Heart right ventricle (tissue), 16 donors: ENCODE data around the gene TDRD6. TPM values are rescaled to one million over a fixed set of nuclear protein-coding genes. Genes with fewer than 3 reads are reported as not detected.
"Not testable (repeated sequence)": the region's sequence is repeated elsewhere in the genome, so short reads cannot be mapped to it uniquely, and the experiment has no call there.

Source experiments
- ATAC-seq, 8 donors: fragments of 200-7000 bp; cut with Tn5 transposase; one replicate each; pipeline ENCODE4 v1.9.1; 2020; ENCODE audit warnings: mild to moderate bottlenecking in 8 of 8, moderate library complexity in 8 of 8, moderate number of reproducible peaks in 1 of 8
- DNase-seq, 2 donors: peaks; one replicate each; pipeline ENCODE4 v3.0.0-alpha.2; 2020
- H3K27ac ChIP-seq, 10 donors: fragments of 200-600 bp; sonication (generic) in 2 of 10; one replicate each; pipeline versions ENCODE4 v1.5.0 to v1.8.0; 2020 to 2022; ENCODE audit warnings: mild to moderate bottlenecking in 3 of 10
- H3K27me3 ChIP-seq, 7 donors: fragments of 200-600 bp; one replicate each; pipeline ENCODE4 v1.8.0; 2021 to 2022; ENCODE audit warnings: mild to moderate bottlenecking in 2 of 7
- H3K36me3 ChIP-seq, 9 donors: fragments of 200-600 bp; sonication (generic) in 1 of 9; one replicate each; pipeline versions ENCODE4 v1.5.0 to v1.8.0; 2020 to 2022; ENCODE audit warnings: mild to moderate bottlenecking in 2 of 9
- H3K4me1 ChIP-seq, 9 donors: fragments of 200-600 bp; sonication (generic) in 1 of 9; one replicate each; pipeline versions ENCODE4 v1.5.0 to v1.8.0; 2020 to 2022; ENCODE audit warnings: mild to moderate bottlenecking in 4 of 9
- H3K4me3 ChIP-seq, 10 donors: fragments of 200-600 bp; sonication (generic) in 2 of 10; one replicate each; pipeline versions ENCODE4 v1.5.0 to v1.8.0; 2020 to 2022; ENCODE audit warnings: mild to moderate bottlenecking in 7 of 10, moderate library complexity in 2 of 10
- H3K9me3 ChIP-seq, 11 donors: fragments of 200-600 bp in 10 of 11; sonication (generic) in 2 of 11; one replicate each; pipeline versions ENCODE4 v1.5.0 to v1.8.0; 2013 to 2022; ENCODE audit warnings: mild to moderate bottlenecking in 2 of 11, control low read depth in 1 of 11, moderate library complexity in 1 of 11
- WGBS, 2 donors: extraction: QIAGEN DNeasy Blood & Tissue Kit; methylation state at CpG; one replicate each; pipeline ENCODE4 v1.1.7; 2013; ENCODE audit warnings: inconsistent platforms in 1 of 2; 5-methylcytosine and 5-hydroxymethylcytosine counted together
- intact Hi-C, 10 donors: fragments of 100-400 bp; cut with DNase I; formaldehyde crosslinking; loops; one replicate each; pipeline versions ENCODE4 v1.11.1 to v1.14.2; 2022
- polyA plus RNA-seq, 2 donors: library from polyadenylated mRNA; stranded (reverse); fragments of 200-250 nt; gene quantifications; one replicate each; pipeline ENCODE4 v1.2.3, GENCODE V29; 2013
- total RNA-seq, 10 donors: library from RNA; stranded (reverse); fragmentation: NEBNext Ultra II Directional in 3 of 10; extraction: Animal tissue kit (Norgen Biotek cat#: 25700) in 3 of 10; gene quantifications; one replicate each; pipeline versions ENCODE4 v1.2.1 to v1.2.4, GENCODE V29; 2021 to 2023
- TF ChIP-seq, protein P1 (sequence below), 9 donors: fragments of 200-600 bp; sonication (generic) in 2 of 9; IDR thresholded peaks; one replicate each; pipeline versions ENCODE4 v1.5.0 to v1.8.0; 2021 to 2022; ENCODE audit warnings: antibody characterized with exemption in 9 of 9, mild to moderate bottlenecking in 5 of 9, moderate library complexity in 1 of 9
- donor health status: Arrhythmogenic right ventricular cardiomyopathy.
- donor health status: ischemic (EF 13 %, LVEDD 7.1; RV severe dilation, severe dysfunction).
- donor health status: healthy with polysubstance abuse.
- donor health status: DM: no; HTN: yes; CAD: no.
- donor health status: DM: no; HTN: no; CAD: no.
- donor health status: ischemic (EF 25% LVEDD 6.9; RV normal size, moderate dysfunction).
- donor health status: ischemic (EF 25% LVEDD 5.7; RV mildly dilated, moderate dysfunction).
- donor health status: healthy.
- donor health status: DM: yes; HTN: yes; CAD: no.
- donor health status: Ischemic cardiomyopathy.
- donor health status: ischemic (EF 35%, LVEDD 5.7; RV mildly dilated, moderate dysfunction).
- donor health status: nonischemic (EF 11% LVEDD 7.7; RV severe dilation, severe dysfunction).
- donor health status: DM: yes; HTN: yes; CAD: no.
- donor health status: PGD.
- donor health status: ischemic (EF 29% LVEDD 5.4; RV normal size, mild dysfunction).
- donor health status: nonischemic (EF 23%, LVEDD 6.1; RV moderate dilation, normal function).

The TDRD6 gene
- total and polyA plus RNA-seq, 12 donors, result 0.10 to 1.4 (median 0.54) TPM

DNA sequence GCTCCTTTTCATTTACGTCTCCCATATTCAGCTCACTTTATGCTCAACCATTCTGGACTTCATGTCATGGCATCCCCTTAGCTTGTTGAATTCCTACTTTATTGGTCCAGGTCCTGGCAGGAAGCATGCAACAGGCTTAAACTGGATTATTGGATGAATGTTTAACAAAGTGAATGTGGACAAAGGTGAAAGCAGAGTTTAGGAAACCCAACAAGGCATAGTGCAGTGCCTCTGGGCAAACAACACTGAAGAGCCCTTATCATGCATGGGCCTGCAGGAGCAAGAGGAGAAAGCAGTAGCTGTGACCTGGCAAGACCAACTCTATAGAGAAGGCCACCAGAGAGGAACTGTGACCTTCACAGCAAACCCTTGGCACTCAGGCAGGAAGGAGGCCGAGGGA, 53.8 kb downstream of the TDRD6 start:
- ATAC-seq, result no peak
- TF ChIP-seq, protein P1, sequence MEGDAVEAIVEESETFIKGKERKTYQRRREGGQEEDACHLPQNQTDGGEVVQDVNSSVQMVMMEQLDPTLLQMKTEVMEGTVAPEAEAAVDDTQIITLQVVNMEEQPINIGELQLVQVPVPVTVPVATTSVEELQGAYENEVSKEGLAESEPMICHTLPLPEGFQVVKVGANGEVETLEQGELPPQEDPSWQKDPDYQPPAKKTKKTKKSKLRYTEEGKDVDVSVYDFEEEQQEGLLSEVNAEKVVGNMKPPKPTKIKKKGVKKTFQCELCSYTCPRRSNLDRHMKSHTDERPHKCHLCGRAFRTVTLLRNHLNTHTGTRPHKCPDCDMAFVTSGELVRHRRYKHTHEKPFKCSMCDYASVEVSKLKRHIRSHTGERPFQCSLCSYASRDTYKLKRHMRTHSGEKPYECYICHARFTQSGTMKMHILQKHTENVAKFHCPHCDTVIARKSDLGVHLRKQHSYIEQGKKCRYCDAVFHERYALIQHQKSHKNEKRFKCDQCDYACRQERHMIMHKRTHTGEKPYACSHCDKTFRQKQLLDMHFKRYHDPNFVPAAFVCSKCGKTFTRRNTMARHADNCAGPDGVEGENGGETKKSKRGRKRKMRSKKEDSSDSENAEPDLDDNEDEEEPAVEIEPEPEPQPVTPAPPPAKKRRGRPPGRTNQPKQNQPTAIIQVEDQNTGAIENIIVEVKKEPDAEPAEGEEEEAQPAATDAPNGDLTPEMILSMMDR (IDR thresholded peaks at IDR 0.05), result no peak
- no peak overlapping the region for H3K27ac ChIP-seq
- intact Hi-C loops, result loop anchor here in 1 of 10 donors (10.0 kb wide), 1 partner anchor 57 kb away; the partner anchor contains the start of gene TDRD6
- WGBS, 2 donors, result 90 to 93% methylated on average over 2 of the region's 2 CpGs
- H3K27me3 ChIP-seq, result peaks cover 0 to 35% (median 22%) of the 10 kb centered on the region in 7 donors
- no peaks in the 10 kb centered on the region for H3K36me3 ChIP-seq
- DNase-seq, result no peak
- H3K4me3 ChIP-seq, result no peak overlapping the region
- H3K4me1 ChIP-seq, result no peaks in the 10 kb centered on the region
- no peaks in the 10 kb centered on the region for H3K9me3 ChIP-seq

DNA sequence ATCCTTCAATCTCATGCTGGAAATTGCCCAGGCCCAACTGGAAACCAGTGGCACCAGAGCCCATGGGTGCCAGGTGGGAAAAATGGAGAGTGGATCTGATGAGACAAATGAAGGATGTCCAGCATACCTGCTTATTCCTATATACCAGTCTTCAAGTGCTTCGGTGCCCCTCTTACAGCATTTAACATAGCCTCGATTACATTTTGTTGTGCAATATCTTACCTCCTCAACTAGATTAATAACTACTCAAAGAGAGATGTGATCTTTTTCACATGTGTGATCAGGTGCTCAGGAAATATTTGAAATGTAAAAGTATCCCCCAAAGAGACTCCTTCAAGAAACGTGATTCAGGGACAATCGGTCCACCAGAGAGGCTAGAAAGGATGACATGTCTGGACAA, 54.2 kb downstream of the TDRD6 start:
- intact Hi-C loops, result loop anchor here in 1 of 10 donors (10.0 kb wide), 1 partner anchor 57 kb away; the partner anchor contains the start of gene TDRD6
- WGBS, 2 donors, result 90 to 95% methylated on average over 4 of the region's 4 CpGs

DNA sequence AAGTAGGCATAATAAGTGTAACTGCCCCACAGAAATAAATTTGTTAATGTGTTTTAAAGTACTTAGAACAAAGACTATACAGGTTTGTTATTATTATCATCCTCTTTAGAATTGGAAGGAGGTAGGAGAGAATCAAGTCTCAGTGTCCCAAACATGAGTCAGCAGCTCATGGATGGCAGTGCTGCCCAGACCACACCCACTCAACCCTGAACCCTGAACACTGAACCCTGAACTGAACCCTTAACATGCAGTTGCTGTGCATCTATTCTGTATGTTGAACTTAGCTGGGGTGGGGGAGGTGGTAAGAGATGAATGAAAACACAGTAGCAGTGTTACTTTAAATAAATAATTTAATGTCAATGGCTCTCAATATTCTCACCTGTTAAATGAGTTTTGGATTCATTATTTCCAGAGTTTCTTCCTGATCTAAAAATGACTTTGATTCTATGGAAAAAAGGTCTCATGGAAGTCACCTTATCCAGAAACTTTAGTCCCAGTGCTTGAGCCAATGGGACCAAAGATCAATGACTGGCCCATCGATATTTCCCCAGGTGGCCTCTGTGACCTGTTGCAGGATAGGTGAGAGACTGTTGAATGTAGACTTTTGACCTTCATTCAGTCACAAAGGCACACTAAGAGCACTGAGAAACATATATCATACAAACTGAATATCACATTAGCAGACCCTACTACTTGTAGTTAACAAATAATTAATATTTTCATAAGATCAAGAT, 55.9 kb downstream of the TDRD6 start:
- ATAC-seq (no peak), DNase-seq (no peak)
- Histone ChIP-seq H3K27ac (no peak overlapping the region), H3K27me3 (peaks cover 0 to 14% (median 5%) of the 10 kb centered on the region in 7 donors), H3K4me3 (no peak overlapping the region), H3K36me3 (no peaks in the 10 kb centered on the region), H3K4me1 (no peaks in the 10 kb centered on the region), H3K9me3 (no peaks in the 10 kb centered on the region)
- intact Hi-C loops, result loop anchor here in 1 of 10 donors (10.0 kb wide), 1 partner anchor 59 kb away; the partner anchor contains the start of gene TDRD6
- TF ChIP-seq, protein P1 (IDR thresholded peaks at IDR 0.05), result no peak
- WGBS, 2 donors, result 75 to 97% methylated on average over 1 of the region's 1 CpG

More for the DNA sequence above, 54.2 kb downstream of the TDRD6 start:
- Histone ChIP-seq H3K4me1 (no peaks in the 10 kb centered on the region), H3K36me3 (no peaks in the 10 kb centered on the region), H3K9me3 (no peaks in the 10 kb centered on the region), H3K4me3 (no peak overlapping the region), H3K27ac (no peak overlapping the region), H3K27me3 (peaks cover 0 to 30% (median 18%) of the 10 kb centered on the region in 7 donors)
- TF ChIP-seq, protein P1 (IDR thresholded peaks at IDR 0.05), result no peak
- DNase-seq, result no peak
- ATAC-seq, result no peak

DNA sequence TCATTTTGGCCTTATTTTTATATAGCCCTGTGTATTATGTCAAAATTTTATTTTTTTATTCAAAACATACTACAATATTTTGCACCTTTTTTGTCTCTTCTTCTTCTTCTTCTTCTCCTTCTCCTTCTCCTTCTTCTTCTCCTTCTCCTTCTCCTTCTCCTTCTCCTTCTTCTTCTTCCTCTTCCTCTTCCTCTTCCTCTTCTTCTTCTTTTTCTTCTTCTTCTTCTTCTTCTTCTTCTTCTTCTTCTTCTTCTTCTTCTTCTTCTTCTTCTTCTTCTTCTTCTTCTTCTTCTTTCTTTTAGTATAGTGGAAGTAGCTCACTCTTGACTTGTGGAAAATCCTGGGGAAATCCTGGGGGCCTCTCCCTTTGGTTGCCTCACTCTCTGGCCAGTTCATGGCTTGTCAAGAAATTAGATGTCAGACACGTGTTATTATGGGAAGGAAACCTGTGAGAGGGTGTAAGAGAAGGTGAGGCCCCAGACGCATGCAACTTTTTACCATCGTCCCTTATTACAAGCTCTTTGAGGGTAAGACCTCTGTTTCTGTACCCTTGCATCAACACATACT, 56.6 kb downstream of the TDRD6 start:
- H3K36me3 ChIP-seq, H3K27ac ChIP-seq, H3K9me3 ChIP-seq, H3K27me3 ChIP-seq, DNase-seq, ATAC-seq, H3K4me3 ChIP-seq, H3K4me1 ChIP-seq: not testable (repeated sequence)
- 74 to 79% methylated on average over 3 of the region's 3 CpGs for WGBS, 2 donors
- intact Hi-C loops, result loop anchor here in 1 of 10 donors (10.0 kb wide), 1 partner anchor 59 kb away; the partner anchor contains the start of gene TDRD6
